Trophoblast cell (in vitro differentiated cells and primary cell): ENCODE measurements around the gene BORA. TPM values are rescaled to one million over a fixed set of nuclear protein-coding genes. Genes with fewer than 3 reads are reported as not detected.

Source experiments
- DNase-seq, 2 donors: peaks; one replicate each; pipeline ENCODE4 v3.0.0-alpha.2; 2016
- H2AFZ ChIP-seq: 2 replicates; pipeline ENCODE4 v1.6.1; 2013; ENCODE audit warnings: low read length, moderate library complexity, mild to moderate bottlenecking; ENCODE audit not compliant: insufficient read depth, poor library complexity
- H2AK5ac ChIP-seq: 2 replicates; pipeline ENCODE4 v1.6.1; 2013; ENCODE audit warnings: mild to moderate bottlenecking, low read length
- H2BK120ac ChIP-seq: 2 replicates; pipeline ENCODE4 v1.6.1; 2013; ENCODE audit warnings: low read length, mild to moderate bottlenecking, moderate library complexity; ENCODE audit not compliant: insufficient read depth, poor library complexity
- H2BK12ac ChIP-seq: 2 replicates; pipeline ENCODE4 v1.6.1; 2013; ENCODE audit warnings: mild to moderate bottlenecking, low read length, moderate library complexity
- H2BK5ac ChIP-seq: 2 replicates; pipeline ENCODE4 v1.6.1; 2013; ENCODE audit warnings: low read length, low read depth, moderate library complexity, mild to moderate bottlenecking; ENCODE audit not compliant: poor library complexity
- H3K14ac ChIP-seq: 2 replicates; pipeline ENCODE4 v1.6.1; 2013; ENCODE audit warnings: mild to moderate bottlenecking, low read length
- H3K18ac ChIP-seq: 2 replicates; pipeline ENCODE4 v1.6.1; 2013; ENCODE audit warnings: mild to moderate bottlenecking, low read length
- H3K23ac ChIP-seq: 2 replicates; pipeline ENCODE4 v1.6.1; 2013; ENCODE audit warnings: low read length
- H3K27ac ChIP-seq: 2 replicates; pipeline ENCODE4 v1.5.1; 2013; ENCODE audit warnings: low read depth, mild to moderate bottlenecking, inconsistent platforms, low read length, moderate library complexity
- H3K27me3 ChIP-seq: 2 replicates; pipeline ENCODE4 v1.6.1; 2013; ENCODE audit warnings: inconsistent platforms, mild to moderate bottlenecking, low read length, moderate library complexity; ENCODE audit not compliant: insufficient read depth
- H3K36me3 ChIP-seq, 2 experiments: 1 replicate in 1 of 2; 2 replicates in 1 of 2; pipeline ENCODE4 v1.6.1; 2013; ENCODE audit warnings: low read length in 2 of 2, mild to moderate bottlenecking in 2 of 2, moderate library complexity in 1 of 2; ENCODE audit not compliant: insufficient read depth in 2 of 2, control insufficient read depth in 1 of 2
- H3K4ac ChIP-seq: 2 replicates; pipeline ENCODE4 v1.6.1; 2013; ENCODE audit warnings: low read depth, mild to moderate bottlenecking, low read length, moderate library complexity
- H3K4me1 ChIP-seq, 2 experiments: 1 replicate in 1 of 2; 2 replicates in 1 of 2; pipeline ENCODE4 v1.6.1; 2013; ENCODE audit warnings: low read length in 2 of 2, mild to moderate bottlenecking in 2 of 2, moderate library complexity in 1 of 2; ENCODE audit not compliant: insufficient read depth in 2 of 2, control insufficient read depth in 1 of 2
- H3K4me2 ChIP-seq: 2 replicates; pipeline ENCODE4 v1.6.1; 2013; ENCODE audit warnings: inconsistent platforms, mild to moderate bottlenecking, low read length, moderate library complexity
- H3K4me3 ChIP-seq: 2 replicates; pipeline ENCODE4 v1.5.1; 2013; ENCODE audit warnings: mild to moderate bottlenecking, low read depth, low read length, inconsistent platforms
- H3K79me1 ChIP-seq: one replicate; pipeline ENCODE4 v1.6.1; 2013; ENCODE audit warnings: low read length
- H3K79me2 ChIP-seq: 2 replicates; pipeline ENCODE4 v1.6.1; 2013; ENCODE audit warnings: low read length, mild to moderate bottlenecking; ENCODE audit not compliant: control insufficient read depth, insufficient read depth, poor library complexity
- H3K9ac ChIP-seq: 2 replicates; pipeline ENCODE4 v1.6.1; 2013; ENCODE audit warnings: mild to moderate bottlenecking, low read length
- H3K9me3 ChIP-seq: 2 replicates; pipeline ENCODE4 v1.6.1; 2013; ENCODE audit warnings: low read depth, mild to moderate bottlenecking, control low read depth, inconsistent platforms, low read length; ENCODE audit not compliant: insufficient read depth
- H4K12ac ChIP-seq: 2 replicates; pipeline ENCODE4 v1.6.1; 2013; ENCODE audit warnings: low read depth, mild to moderate bottlenecking, low read length, moderate library complexity
- H4K8ac ChIP-seq: 2 replicates; pipeline ENCODE4 v1.6.1; 2013; ENCODE audit warnings: low read depth, mild to moderate bottlenecking, low read length, moderate library complexity
- H4K91ac ChIP-seq: one replicate; pipeline ENCODE4 v1.6.1; 2013; ENCODE audit warnings: low read depth, mild to moderate bottlenecking, low read length, moderate library complexity
- WGBS: extraction: QIAGEN DNeasy Blood & Tissue Kit; methylation state at CpG from one replicate; pipeline ENCODE4 v1.1.7; 2013; ENCODE audit warnings: missing lambda C conversion rate; ENCODE audit not compliant: insufficient read length, insufficient coverage; ENCODE audit errors: extremely low coverage; 5-methylcytosine and 5-hydroxymethylcytosine counted together
- polyA plus RNA-seq: library from polyadenylated mRNA; stranded (reverse); fragments of 200-250 nt; gene quantifications from 2 replicates; pipeline ENCODE4 v1.2.3, GENCODE V29; 2013

Gene BORA
- 10.2 and 11.6 TPM in 2 replicates for polyA plus RNA-seq

- Histone ChIP-seq H4K91ac (peak within 1 kb of the TSS; percentile 82), H4K8ac (peak within 1 kb of the TSS; percentile 87), H3K14ac (peak within 1 kb of the TSS; percentile 77), H3K79me2 (peaks cover 12% of the 10 kb centered on the region), H3K27ac (peak within 1 kb of the TSS; percentile 24), H3K4me1 (peaks cover 0 to 3% of the 10 kb centered on the region in 2 experiments), H3K9ac (peak within 1 kb of the TSS; percentile 84), H3K4me2 (peak within 1 kb of the TSS; percentile 96), H3K79me1 (peaks cover 10% of the 10 kb centered on the region), H3K9me3 (no peaks in the 10 kb centered on the region), H4K12ac (peak within 1 kb of the TSS; percentile 83), H3K36me3 (peaks cover 0 to 2% of the 10 kb centered on the region in 2 experiments), H2AK5ac (peak within 1 kb of the TSS; percentile 23), H2BK12ac (no peak within 1 kb of the TSS), H2BK120ac (peak within 1 kb of the TSS; percentile 58), H2AFZ (peak within 1 kb of the TSS; percentile 84), H3K27me3 (no peaks in the 10 kb centered on the region), H2BK5ac (peak within 1 kb of the TSS; percentile 52), H3K18ac (peak within 1 kb of the TSS; percentile 51), H3K23ac (peak within 1 kb of the TSS; percentile 14), H3K4me3 (peak within 1 kb of the TSS; percentile 98), H3K4ac (peak within 1 kb of the TSS; percentile 82)
- DNase-seq = peak; percentile 98 to 99
- WGBS = no CpG with 5 or more reads among the region's 71 CpGs
Observed at GRCh38 chr13:72727417-72728289, at the start of gene BORA, which contains the start of gene MZT1. Gene BORA, plus strand, starts transcription at chr13:72727923. Its CDS starts 1,018 bp downstream, at chr13:72728941. Gene MZT1, minus strand, starts transcription at chr13:72727629. Its CDS starts 27 bp downstream, at chr13:72727602.

DNA sequence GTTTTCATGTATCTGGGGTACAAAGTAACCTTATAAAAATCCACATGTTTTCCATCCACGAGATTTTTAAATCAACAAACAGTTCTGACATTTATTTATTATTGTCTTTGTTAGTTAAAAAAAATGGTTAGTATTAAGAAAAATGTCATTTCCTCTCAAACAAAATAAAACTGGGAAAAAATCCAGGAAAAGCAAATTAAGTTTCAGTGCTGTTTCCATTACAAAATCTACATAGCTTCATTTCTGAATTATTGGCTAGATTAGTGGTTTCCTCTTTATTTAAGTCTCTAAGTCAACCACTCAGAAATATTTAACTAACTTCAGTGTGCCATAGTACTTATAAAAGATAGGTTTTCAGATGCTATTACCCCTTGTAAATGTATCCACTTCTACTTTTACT, 49.4 kb upstream of the BORA start:
- no peaks in the 10 kb centered on the region for H3K27me3 ChIP-seq
- H3K4me1 ChIP-seq = no peaks in the 10 kb centered on the region
- H3K36me3 ChIP-seq = no peaks in the 10 kb centered on the region
- DNase-seq = no peak
- H4K91ac ChIP-seq = no peak overlapping the region
- H2BK5ac ChIP-seq = no peak overlapping the region
- no CpG with 5 or more reads among the region's 1 CpG for WGBS
- H3K4me2 ChIP-seq = no peak overlapping the region
- no peak overlapping the region for H2BK120ac ChIP-seq
- no peak overlapping the region for H2BK12ac ChIP-seq
- H3K14ac ChIP-seq = no peak overlapping the region
- no peak overlapping the region for H3K23ac ChIP-seq
- no peak overlapping the region for H3K9ac ChIP-seq
- H4K12ac ChIP-seq = no peak overlapping the region
- no peak overlapping the region for H3K4me3 ChIP-seq
- no peaks in the 10 kb centered on the region for H3K9me3 ChIP-seq
- no peak overlapping the region for H3K27ac ChIP-seq
- no peak overlapping the region for H2AK5ac ChIP-seq
- H3K79me1 ChIP-seq = no peaks in the 10 kb centered on the region
- H3K18ac ChIP-seq = no peak overlapping the region
- no peak overlapping the region for H4K8ac ChIP-seq
- H3K4ac ChIP-seq = no peak overlapping the region
- no peaks in the 10 kb centered on the region for H3K79me2 ChIP-seq
- no peak overlapping the region for H2AFZ ChIP-seq

GRCh38 chr13:72680353-72680752, 47.4 kb upstream of the BORA start:
- Histone ChIP-seq H2BK12ac (no peak overlapping the region), H4K8ac (no peak overlapping the region), H3K9ac (no peak overlapping the region), H4K12ac (no peak overlapping the region), H3K36me3 (no peaks in the 10 kb centered on the region), H3K23ac (no peak overlapping the region), H3K4ac (no peak overlapping the region), H3K4me3 (no peak overlapping the region), H3K27ac (no peak overlapping the region), H2BK5ac (no peak overlapping the region), H3K27me3 (no peaks in the 10 kb centered on the region), H2BK120ac (no peak overlapping the region), H3K79me1 (no peaks in the 10 kb centered on the region), H3K4me2 (no peak overlapping the region), H3K18ac (no peak overlapping the region), H2AFZ (no peak overlapping the region), H4K91ac (no peak overlapping the region), H3K9me3 (no peaks in the 10 kb centered on the region), H3K79me2 (no peaks in the 10 kb centered on the region), H2AK5ac (no peak overlapping the region), H3K4me1 (no peaks in the 10 kb centered on the region), H3K14ac (no peak overlapping the region)
- WGBS = no CpG with 5 or more reads among the region's 1 CpG
- DNase-seq = no peak

DNA sequence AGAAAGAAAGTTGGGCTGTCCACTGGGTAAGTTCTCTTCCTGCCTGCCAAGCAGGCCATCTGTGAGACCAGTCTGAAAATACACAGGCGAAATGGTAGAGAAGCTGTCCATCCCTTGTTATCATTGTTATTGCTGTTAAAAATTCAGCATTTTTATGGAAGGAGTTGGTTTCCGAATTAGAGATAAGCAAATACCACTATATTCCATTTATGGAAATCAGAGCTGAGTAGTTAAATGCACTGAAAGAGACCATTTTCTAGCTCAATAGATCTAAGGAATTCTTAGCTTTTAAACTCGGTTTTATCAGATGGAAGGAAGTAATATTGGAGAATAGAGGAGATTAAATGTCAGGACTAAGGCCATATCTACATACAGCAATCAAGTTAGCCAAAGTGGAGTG, 41.0 kb upstream of the BORA start:
- Histone ChIP-seq H4K12ac (no peak overlapping the region), H2BK12ac (no peak overlapping the region), H2AFZ (no peak overlapping the region), H3K23ac (no peak overlapping the region), H3K36me3 (no peaks in the 10 kb centered on the region), H3K4me1 (no peaks in the 10 kb centered on the region), H3K14ac (no peak overlapping the region), H2BK120ac (no peak overlapping the region), H3K4me2 (no peak overlapping the region), H3K4me3 (no peak overlapping the region), H3K27me3 (no peaks in the 10 kb centered on the region), H2AK5ac (no peak overlapping the region), H3K79me2 (no peaks in the 10 kb centered on the region), H2BK5ac (no peak overlapping the region), H4K8ac (no peak overlapping the region), H3K18ac (no peak overlapping the region), H3K9ac (no peak overlapping the region), H3K4ac (no peak overlapping the region), H3K9me3 (peaks cover 1% of the 10 kb centered on the region), H4K91ac (no peak overlapping the region), H3K27ac (no peak overlapping the region), H3K79me1 (no peaks in the 10 kb centered on the region)
- no peak for DNase-seq
- no CpG with 5 or more reads among the region's 3 CpGs for WGBS
